ENCODE measurements around the gene MRPL49.

GRCh38 chr11:65141896-65142494 is 19.9 kb downstream of the MRPL49 start:
- no peak for TF ChIP-seq CTCF (IDR thresholded peaks at IDR 0.05)
- TF ChIP-seq POLR2A (IDR thresholded peaks at IDR 0.05): no peak

Data from testis (tissue), 2 donors.